IMR-90 (cell line): ENCODE results near the gene TATDN2. TPM values are rescaled to one million over a fixed set of nuclear protein-coding genes. Genes with fewer than 3 reads are reported as not detected.

Source experiments
- ATAC-seq: fragments of 200-7000 bp; cut with Tn5 transposase; 2 replicates; pipeline ENCODE4 v1.9.1; 2020; ENCODE audit warnings: low read depth, mild to moderate bottlenecking, moderate library complexity
- BruUV-seq: library from RNA; stranded (reverse); fragments of 400-500 nt; replicated peaks from 2 replicates; lab custom pipeline; 2021; lab: Mats Ljungman, UMichigan
- CTCF ChIA-PET: fragments of 300-600 bp; formaldehyde crosslinking; extraction: SDS; loops from one replicate; lab custom pipeline; 2021; ENCODE audit warnings: antibody characterized with exemption; lab: Yijun Ruan, JAX
- POLR2A ChIA-PET: fragments of 300-600 bp; sonication (Branson Sonifier 250); formaldehyde crosslinking; loops from one replicate; lab custom pipeline; 2022; ENCODE audit warnings: antibody characterized with exemption; ENCODE audit not compliant: unreplicated experiment; lab: Charles Lee
- DNase-seq: peaks from one replicate; pipeline ENCODE4 v3.0.0; 2013
- H2AFZ ChIP-seq: replicated peaks from 2 replicates; pipeline ENCODE3; 2013; ENCODE audit warnings: low read length, mild to moderate bottlenecking; ENCODE audit not compliant: poor library complexity
- H2AK5ac ChIP-seq: 2 replicates; pipeline ENCODE4 v1.6.1; 2013; ENCODE audit warnings: low read depth, low read length, inconsistent platforms
- H2AK9ac ChIP-seq: replicated peaks from 2 replicates; pipeline ENCODE3; 2013; ENCODE audit warnings: mild to moderate bottlenecking, low read depth, low read length, moderate library complexity; ENCODE audit not compliant: poor library complexity
- H2BK120ac ChIP-seq: 2 replicates; pipeline ENCODE4 v1.6.1; 2013; ENCODE audit warnings: low read depth, low read length, inconsistent platforms
- H2BK15ac ChIP-seq: 3 replicates; pipeline ENCODE4 v1.6.1; 2013; ENCODE audit warnings: low read depth, low read length, inconsistent platforms
- H2BK20ac ChIP-seq: 2 replicates; pipeline ENCODE4 v1.6.1; 2013; ENCODE audit warnings: low read depth, mild to moderate bottlenecking, inconsistent platforms, low read length, moderate library complexity
- H2BK5ac ChIP-seq: 2 replicates; pipeline ENCODE4 v1.6.1; 2013; ENCODE audit warnings: mild to moderate bottlenecking, low read depth, low read length, inconsistent platforms; ENCODE audit not compliant: poor library complexity, severe bottlenecking
- H3K14ac ChIP-seq: replicated peaks from 2 replicates; pipeline ENCODE4 v1.6.1; 2013; ENCODE audit warnings: low read depth, low read length, inconsistent platforms
- H3K18ac ChIP-seq: 2 replicates; pipeline ENCODE4 v1.6.1; 2013; ENCODE audit warnings: low read depth, low read length, control low read depth
- H3K23ac ChIP-seq: 2 replicates; pipeline ENCODE4 v1.6.1; 2013; ENCODE audit warnings: low read depth, low read length, inconsistent platforms
- H3K27ac ChIP-seq: 2 replicates; pipeline ENCODE4 v1.5.1; 2013; ENCODE audit warnings: mild to moderate bottlenecking, control low read depth, low read length; ENCODE audit not compliant: insufficient read depth
- H3K27me3 ChIP-seq: 2 replicates; pipeline ENCODE4 v1.6.1; 2013; ENCODE audit warnings: low read length; ENCODE audit not compliant: control insufficient read depth, insufficient read depth
- H3K36me3 ChIP-seq: 2 replicates; pipeline ENCODE4 v1.6.1; 2013; ENCODE audit warnings: low read length, mixed read lengths; ENCODE audit not compliant: control insufficient read depth, insufficient read depth
- H3K4ac ChIP-seq: 2 replicates; pipeline ENCODE4 v1.6.1; 2013; ENCODE audit warnings: low read depth, low read length, inconsistent platforms
- H3K4me1 ChIP-seq: 2 replicates; pipeline ENCODE4 v1.6.1; 2013; ENCODE audit warnings: low read length, mixed read lengths; ENCODE audit not compliant: control insufficient read depth, insufficient read depth
- H3K4me2 ChIP-seq: 2 replicates; pipeline ENCODE4 v1.6.1; 2013; ENCODE audit warnings: low read depth, mild to moderate bottlenecking, control low read depth, low read length, moderate library complexity
- H3K4me3 ChIP-seq: 2 replicates; pipeline ENCODE4 v1.5.1; 2013; ENCODE audit warnings: low read depth, mild to moderate bottlenecking, control low read depth, low read length, moderate library complexity; ENCODE audit not compliant: insufficient read depth
- H3K56ac ChIP-seq: 2 replicates; pipeline ENCODE4 v1.6.1; 2013; ENCODE audit warnings: low read length, inconsistent platforms; ENCODE audit not compliant: insufficient read depth; ENCODE audit errors: extremely low read depth
- H3K79me1 ChIP-seq, 2 experiments: 2 replicates each; pipeline ENCODE4 v1.6.1; 2013; ENCODE audit warnings: low read length in 2 of 2, inconsistent platforms in 1 of 2, low read depth in 1 of 2
- H3K9ac ChIP-seq: 2 replicates; pipeline ENCODE4 v1.6.1; 2013; ENCODE audit warnings: low read depth, low read length, control low read depth
- H3K9me1 ChIP-seq: 2 replicates; pipeline ENCODE4 v1.6.1; 2013; ENCODE audit warnings: low read length, inconsistent platforms; ENCODE audit not compliant: insufficient read depth
- H3K9me3 ChIP-seq: 2 replicates; pipeline ENCODE4 v1.6.1; 2013; ENCODE audit warnings: low read length; ENCODE audit not compliant: control insufficient read depth, insufficient read depth
- H4K20me1 ChIP-seq: 2 replicates; pipeline ENCODE4 v1.6.1; 2013; ENCODE audit warnings: low read length, inconsistent platforms; ENCODE audit not compliant: insufficient read depth
- H4K5ac ChIP-seq: 2 replicates; pipeline ENCODE4 v1.6.1; 2013; ENCODE audit warnings: mild to moderate bottlenecking, low read depth, low read length, control low read depth
- H4K8ac ChIP-seq, 2 experiments: 2 replicates each; pipeline ENCODE4 v1.6.1; 2013; ENCODE audit warnings: low read depth in 2 of 2, low read length in 2 of 2, control low read depth in 1 of 2, inconsistent platforms in 1 of 2
- H4K91ac ChIP-seq: 2 replicates; pipeline ENCODE4 v1.6.1; 2013; ENCODE audit warnings: low read depth, low read length, inconsistent platforms; ENCODE audit not compliant: insufficient read depth
- CEBPB ChIP-seq: IDR thresholded peaks from 2 replicates; pipeline ENCODE4 v1.6.1; 2012; ENCODE audit warnings: low read depth, low read length, improper control_type of control experiment
- MAFK ChIP-seq: IDR thresholded peaks from 2 replicates; pipeline ENCODE4 v1.6.1; 2012; ENCODE audit warnings: low read depth, low read length, improper control_type of control experiment
- WGBS, 2 experiments: methylation state at CpG; one replicate each; pipeline versions ENCODE4 v1.1.5 to v1.1.7; 2013; ENCODE audit warnings: missing lambda C conversion rate in 2 of 2; ENCODE audit not compliant: insufficient read length in 1 of 2; ENCODE audit errors: extremely low coverage in 2 of 2; 5-methylcytosine and 5-hydroxymethylcytosine counted together
- dilution Hi-C: fragments of 300-500 bp; cut with HindIII; formaldehyde crosslinking; loops from one replicate; pipeline ENCODE4 v1.14.3; 2018; ENCODE audit warnings: low sequenced_read_pairs; ENCODE audit not compliant: unreplicated experiment
- in situ Hi-C: fragments of 300-500 bp; cut with MboI; formaldehyde crosslinking; loops from 3 replicates; pipeline ENCODE4 v1.14.3; 2019; ENCODE audit warnings: low sequenced_read_pairs, inconsistent platforms, mixed read lengths
- intact Hi-C: fragments of 100-400 bp; cut with micrococcal nuclease; formaldehyde crosslinking; loops from 2 replicates; pipeline ENCODE4 v1.10.0; 2022
- polyA plus RNA-seq, 3 experiments: library from polyadenylated mRNA; depleted of rRNA; stranded (reverse); fragments of >200 nt; gene quantifications; 2 replicates each; pipeline ENCODE4 v1.2.3, GENCODE V29; 2012; ENCODE audit warnings: low replicate concordance in 1 of 3
- total RNA-seq: library from RNA; depleted of rRNA; stranded (reverse); fragments of >200 nt; gene quantifications from 2 replicates; pipeline ENCODE4 v1.2.3, GENCODE V29; 2012

Gene TATDN2
- total and polyA plus RNA-seq, 2 of the 4 experiments (the other 2 are of a cell fraction), result 9.0 to 18.8 TPM

DNA sequence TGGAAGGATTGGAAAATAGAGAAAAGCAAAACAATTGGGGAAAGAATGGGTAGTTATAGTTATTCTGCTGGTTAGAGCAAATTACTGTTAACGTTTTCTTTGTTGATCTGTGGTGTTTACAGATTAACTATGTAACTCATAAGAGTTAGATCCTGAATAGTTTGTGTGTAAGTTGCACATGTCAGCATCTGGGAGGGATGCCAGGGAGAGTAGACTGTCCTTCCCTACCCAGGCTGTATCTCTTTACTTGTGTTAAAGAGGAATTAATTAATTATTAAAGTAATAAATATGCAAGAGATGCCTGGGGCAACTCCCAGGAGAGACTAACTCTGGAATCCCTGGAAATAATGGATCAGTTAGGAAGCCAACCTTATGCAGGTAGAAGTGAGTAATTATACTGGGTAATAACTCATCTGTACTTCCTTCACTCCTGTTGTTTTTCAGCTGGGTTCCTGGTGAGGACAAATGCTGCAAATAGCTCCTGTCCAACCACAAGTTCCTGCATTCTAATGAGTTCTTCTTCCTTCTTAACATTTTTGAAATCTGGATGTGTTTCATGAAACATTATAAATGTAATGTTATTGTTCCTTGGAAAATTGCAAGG lies 25.5 kb downstream of the TATDN2 start:
- no peak overlapping the region for H3K23ac ChIP-seq
- H4K8ac ChIP-seq, result no peak overlapping the region
- H3K4me1 ChIP-seq, result peaks cover 4% of the 10 kb centered on the region; the same call in 1 of the 2 replicates
- peaks cover 36% of the 10 kb centered on the region for H3K36me3 ChIP-seq
- peak; percentile 88 for ATAC-seq
- no TSS peak for BruUV-seq
- peaks cover 41% of the 10 kb centered on the region for H4K20me1 ChIP-seq
- intact Hi-C loops, result no loop called here
- no peak overlapping the region for H3K4me3 ChIP-seq
- no CpG with 5 or more reads among the region's 1 CpG for WGBS, 2 experiments
- TF ChIP-seq MAFK (0 out of 2 replicates have a peak, but pooled peaks have one; percentile 20), CEBPB (no peak)
- peaks cover 3% of the 10 kb centered on the region; the same call in 1 of the 2 replicates for H3K9me1 ChIP-seq
- no peak overlapping the region for H4K91ac ChIP-seq
- H2BK120ac ChIP-seq, result no peak overlapping the region
- H3K9me3 ChIP-seq, result no peaks in the 10 kb centered on the region
- H2AK5ac ChIP-seq, result no peak overlapping the region
- H2BK5ac ChIP-seq, result no peak overlapping the region
- no peak overlapping the region for H2BK20ac ChIP-seq
- H4K5ac ChIP-seq, result no peak overlapping the region
- peak; percentile 48 for DNase-seq
- in situ Hi-C loops, result no loop called here
- no peak overlapping the region for H3K4me2 ChIP-seq
- no peak overlapping the region for H2AFZ ChIP-seq
- no peak overlapping the region for H3K56ac ChIP-seq
- POLR2A ChIA-PET, result no interaction called here
- peaks cover 32 to 65% of the 10 kb centered on the region in 2 experiments for H3K79me1 ChIP-seq
- dilution Hi-C loops, result no loop called here
- H3K27me3 ChIP-seq, result no peaks in the 10 kb centered on the region
- H3K4ac ChIP-seq, result no peak overlapping the region
- CTCF ChIA-PET, result interaction anchor here (1.0 kb wide), 1 partner anchor 10 kb away, joined by 4 read pairs; no protein-coding TSS in a partner anchor
- no peak overlapping the region for H2BK15ac ChIP-seq
- H3K18ac ChIP-seq, result no peak overlapping the region
- no peak overlapping the region for H3K9ac ChIP-seq
- no peak overlapping the region for H3K14ac ChIP-seq
- H3K27ac ChIP-seq, result no peak overlapping the region
- H2AK9ac ChIP-seq, result no peak overlapping the region
